Measurements from ENCODE around the gene MAML2.

MAML2 gene

GRCh38 chr11:96338910-96339705 is 3.9 kb downstream of the MAML2 start:
- Histone ChIP-seq H3K9ac (ENCODE audit: low read depth, low read length) (no peak overlapping the region), H3K27me3 (ENCODE audit: control insufficient read depth, insufficient read depth, low read length) (peaks cover 11% of the 10 kb centered on the region), H3K4me1 (ENCODE audit: control insufficient read depth, insufficient read depth, low read length) (peaks cover 76% of the 10 kb centered on the region), H3K4me3 (ENCODE audit: low read depth, low read length) (no peak overlapping the region; the same call in 1 of the 2 replicates), H3K27ac (ENCODE audit: low read depth, low read length) (no peak overlapping the region), H3K36me3 (ENCODE audit: control insufficient read depth, insufficient read depth, low read length) (no peaks in the 10 kb centered on the region), H3K9me3 (ENCODE audit: control insufficient read depth, insufficient read depth, low read length) (no peaks in the 10 kb centered on the region)

GRCh38 chr11:96337541-96338431 is 5.2 kb downstream of the MAML2 start:
- H3K27me3 ChIP-seq (ENCODE audit: control insufficient read depth, insufficient read depth, low read length) = peaks cover 10% of the 10 kb centered on the region
- H3K27ac ChIP-seq (ENCODE audit: low read depth, low read length) = no peak overlapping the region
- no peaks in the 10 kb centered on the region for H3K9me3 ChIP-seq (ENCODE audit: control insufficient read depth, insufficient read depth, low read length)
- H3K4me3 ChIP-seq (ENCODE audit: low read depth, low read length) = no peak overlapping the region
- H3K9ac ChIP-seq (ENCODE audit: low read depth, low read length) = no peak overlapping the region
- peaks cover 86% of the 10 kb centered on the region for H3K4me1 ChIP-seq (ENCODE audit: control insufficient read depth, insufficient read depth, low read length)
- no peaks in the 10 kb centered on the region for H3K36me3 ChIP-seq (ENCODE audit: control insufficient read depth, insufficient read depth, low read length)

- Histone ChIP-seq H3K9me3 (ENCODE audit: control insufficient read depth, insufficient read depth, low read length) (no peaks in the 10 kb centered on the region), H3K27me3 (ENCODE audit: control insufficient read depth, insufficient read depth, low read length) (no peaks in the 10 kb centered on the region), H3K36me3 (ENCODE audit: control insufficient read depth, insufficient read depth, low read length) (no peaks in the 10 kb centered on the region), H3K27ac (ENCODE audit: low read depth, low read length) (no peak overlapping the region), H3K9ac (ENCODE audit: low read depth, low read length) (no peak overlapping the region), H3K4me3 (ENCODE audit: low read depth, low read length) (no peak overlapping the region), H3K4me1 (ENCODE audit: control insufficient read depth, insufficient read depth, low read length) (peaks cover 87% of the 10 kb centered on the region)
Measured at GRCh38 chr11:96335388-96335787, 7.6 kb downstream of the MAML2 start.

- Histone ChIP-seq H3K4me1 (ENCODE audit: control insufficient read depth, insufficient read depth, low read length) (peaks cover 88% of the 10 kb centered on the region), H3K27ac (ENCODE audit: low read depth, low read length) (peak overlapping the region; percentile 83), H3K9me3 (ENCODE audit: control insufficient read depth, insufficient read depth, low read length) (no peaks in the 10 kb centered on the region), H3K27me3 (ENCODE audit: control insufficient read depth, insufficient read depth, low read length) (no peaks in the 10 kb centered on the region), H3K36me3 (ENCODE audit: control insufficient read depth, insufficient read depth, low read length) (no peaks in the 10 kb centered on the region), H3K4me3 (ENCODE audit: low read depth, low read length) (no peak overlapping the region), H3K9ac (ENCODE audit: low read depth, low read length) (no peak overlapping the region)
Measured at GRCh38 chr11:96334219-96334618, 8.8 kb downstream of the MAML2 start.

DNA sequence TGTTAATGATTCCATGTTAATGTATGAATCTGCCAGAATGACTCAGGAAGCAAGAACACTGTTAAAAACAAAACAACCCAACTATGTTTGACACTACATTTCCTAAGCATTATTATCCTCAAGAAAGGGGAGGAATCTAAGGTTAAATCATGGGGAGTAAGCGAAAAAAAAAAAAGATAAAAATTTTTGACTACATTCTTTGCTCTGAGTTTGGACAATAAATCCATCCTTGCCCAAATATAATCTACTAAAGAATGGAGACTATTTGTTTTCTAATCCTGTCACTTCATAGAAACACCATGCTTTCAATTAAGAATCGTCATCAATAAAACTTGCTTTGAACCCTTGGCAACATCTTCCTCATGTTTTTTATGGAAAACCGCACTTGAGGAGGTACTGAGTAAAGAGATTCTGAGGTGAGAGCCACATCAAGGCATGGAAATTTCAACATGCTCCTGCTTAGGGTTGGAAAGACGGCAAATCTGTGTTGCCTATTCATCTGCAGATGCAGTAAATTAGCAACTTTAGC is 9.7 kb downstream of the MAML2 start:
- Histone ChIP-seq H3K9ac (ENCODE audit: low read depth, low read length) (no peak overlapping the region), H3K36me3 (ENCODE audit: control insufficient read depth, insufficient read depth, low read length) (no peaks in the 10 kb centered on the region), H3K9me3 (ENCODE audit: control insufficient read depth, insufficient read depth, low read length) (no peaks in the 10 kb centered on the region), H3K4me1 (ENCODE audit: control insufficient read depth, insufficient read depth, low read length) (peaks cover 86% of the 10 kb centered on the region), H3K27me3 (ENCODE audit: control insufficient read depth, insufficient read depth, low read length) (no peaks in the 10 kb centered on the region), H3K4me3 (ENCODE audit: low read depth, low read length) (peak overlapping the region; percentile 31; the same call in 1 of the 2 replicates), H3K27ac (ENCODE audit: low read depth, low read length) (peak overlapping the region; percentile 83)

DNA sequence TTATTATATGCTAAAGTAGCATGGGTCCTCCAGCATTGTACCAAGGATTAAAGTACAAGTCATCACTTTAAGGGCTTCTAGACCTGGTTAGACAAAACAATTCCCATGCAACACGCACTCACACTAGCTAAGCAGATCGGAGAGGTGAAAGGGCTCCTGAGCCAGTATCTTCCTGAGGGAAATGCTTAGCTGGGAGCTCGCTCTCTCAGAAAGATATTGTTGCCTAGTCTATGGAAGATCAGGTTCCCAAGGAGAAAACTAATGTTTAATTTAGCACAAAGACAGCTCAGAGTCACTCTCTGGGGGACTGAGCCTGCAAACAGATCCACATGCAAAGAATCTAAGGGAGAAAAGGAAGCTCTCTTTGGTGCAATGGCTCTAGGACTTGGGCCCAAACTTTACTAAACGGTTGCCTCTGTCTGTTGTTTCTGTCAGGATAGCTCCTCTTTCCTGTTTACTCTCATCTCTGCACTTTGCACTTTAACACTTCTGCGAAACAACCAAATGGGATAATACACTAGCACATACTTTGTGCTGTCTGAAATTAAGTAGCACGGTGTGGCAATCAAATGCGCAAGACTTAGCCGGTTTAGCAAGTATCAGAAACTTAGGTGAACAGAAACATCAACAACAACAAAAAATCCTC is 10.7 kb downstream of the MAML2 start:
- Histone ChIP-seq H3K27me3 (ENCODE audit: control insufficient read depth, insufficient read depth, low read length) (no peaks in the 10 kb centered on the region), H3K27ac (ENCODE audit: low read depth, low read length) (peak overlapping the region; percentile 83), H3K9me3 (ENCODE audit: control insufficient read depth, insufficient read depth, low read length) (no peaks in the 10 kb centered on the region), H3K4me1 (ENCODE audit: control insufficient read depth, insufficient read depth, low read length) (peaks cover 80% of the 10 kb centered on the region), H3K9ac (ENCODE audit: low read depth, low read length) (peak overlapping the region; percentile 20; the same call in 1 of the 2 replicates), H3K36me3 (ENCODE audit: control insufficient read depth, insufficient read depth, low read length) (no peaks in the 10 kb centered on the region), H3K4me3 (ENCODE audit: low read depth, low read length) (no peak overlapping the region)

DNA sequence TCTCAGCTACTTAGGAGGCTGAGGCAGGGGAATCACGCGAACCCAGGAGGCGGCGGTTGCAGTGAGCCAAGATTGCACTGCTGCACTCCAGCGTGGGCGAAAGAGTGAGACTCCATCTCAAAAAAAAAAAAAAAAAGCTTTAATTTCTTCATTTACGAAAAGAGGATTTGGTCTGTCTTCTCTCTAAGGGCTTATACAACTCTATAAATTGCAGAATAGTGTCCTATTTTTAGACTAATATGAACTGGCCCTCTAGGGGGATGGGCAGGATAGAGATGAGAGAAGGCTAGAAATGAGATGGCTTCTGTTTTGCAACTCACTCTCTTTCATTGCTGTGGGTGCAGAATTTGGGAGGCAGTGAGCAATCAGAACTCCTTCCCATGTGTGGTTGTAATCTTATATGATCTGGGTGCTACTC is 11.3 kb downstream of the MAML2 start:
- peak overlapping the region; percentile 83 for H3K27ac ChIP-seq (ENCODE audit: low read depth, low read length)
- H3K9ac ChIP-seq (ENCODE audit: low read depth, low read length) = peak overlapping the region; percentile 20; the same call in 1 of the 2 replicates
- peaks cover 78% of the 10 kb centered on the region for H3K4me1 ChIP-seq (ENCODE audit: control insufficient read depth, insufficient read depth, low read length)
- H3K36me3 ChIP-seq (ENCODE audit: control insufficient read depth, insufficient read depth, low read length) = no peaks in the 10 kb centered on the region
- no peaks in the 10 kb centered on the region for H3K9me3 ChIP-seq (ENCODE audit: control insufficient read depth, insufficient read depth, low read length)
- H3K27me3 ChIP-seq (ENCODE audit: control insufficient read depth, insufficient read depth, low read length) = no peaks in the 10 kb centered on the region
- H3K4me3 ChIP-seq (ENCODE audit: low read depth, low read length) = no peak overlapping the region

GRCh38 chr11:96330511-96330859 is 12.5 kb downstream of the MAML2 start:
- no peaks in the 10 kb centered on the region for H3K36me3 ChIP-seq (ENCODE audit: control insufficient read depth, insufficient read depth, low read length)
- peaks cover 76% of the 10 kb centered on the region for H3K4me1 ChIP-seq (ENCODE audit: control insufficient read depth, insufficient read depth, low read length)
- H3K9me3 ChIP-seq (ENCODE audit: control insufficient read depth, insufficient read depth, low read length) = no peaks in the 10 kb centered on the region
- no peak overlapping the region for H3K4me3 ChIP-seq (ENCODE audit: low read depth, low read length)
- H3K27ac ChIP-seq (ENCODE audit: low read depth, low read length) = no peak overlapping the region
- H3K9ac ChIP-seq (ENCODE audit: low read depth, low read length) = no peak overlapping the region
- no peaks in the 10 kb centered on the region for H3K27me3 ChIP-seq (ENCODE audit: control insufficient read depth, insufficient read depth, low read length)

DNA sequence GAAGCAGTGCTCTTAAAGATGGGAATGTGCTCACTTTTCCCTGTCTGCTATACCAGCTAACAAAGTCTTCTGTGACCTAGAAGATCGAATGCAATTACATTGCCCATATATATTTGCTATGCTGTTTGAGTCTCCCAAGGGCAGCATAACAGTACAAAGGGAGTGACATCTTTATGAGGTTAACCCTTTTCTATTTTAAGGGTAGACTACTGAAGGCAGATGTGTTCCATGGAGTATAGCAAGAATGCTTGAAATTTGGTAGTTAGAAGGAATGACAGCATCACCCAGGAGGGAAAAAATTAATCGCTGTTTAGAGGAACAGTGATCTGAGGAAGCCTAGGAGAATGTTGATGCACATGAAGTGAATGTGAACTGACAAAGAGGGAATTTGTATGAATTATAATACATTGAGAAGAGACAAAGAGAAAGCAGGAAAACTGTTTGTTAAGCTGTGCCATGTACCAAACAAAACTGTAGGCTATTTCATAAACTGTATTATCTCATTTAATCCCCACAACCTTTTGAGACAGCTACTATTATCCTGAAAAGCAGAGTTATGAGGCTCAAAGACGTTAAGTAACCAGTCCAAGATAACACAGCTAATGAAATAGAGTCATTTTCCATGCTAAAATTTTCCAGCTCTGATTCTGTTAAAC is 13.0 kb downstream of the MAML2 start:
- Histone ChIP-seq H3K4me3 (ENCODE audit: low read depth, low read length) (no peak overlapping the region), H3K27me3 (ENCODE audit: control insufficient read depth, insufficient read depth, low read length) (no peaks in the 10 kb centered on the region), H3K9ac (ENCODE audit: low read depth, low read length) (no peak overlapping the region), H3K36me3 (ENCODE audit: control insufficient read depth, insufficient read depth, low read length) (no peaks in the 10 kb centered on the region), H3K27ac (ENCODE audit: low read depth, low read length) (no peak overlapping the region), H3K9me3 (ENCODE audit: control insufficient read depth, insufficient read depth, low read length) (no peaks in the 10 kb centered on the region), H3K4me1 (ENCODE audit: control insufficient read depth, insufficient read depth, low read length) (peaks cover 76% of the 10 kb centered on the region)

DNA sequence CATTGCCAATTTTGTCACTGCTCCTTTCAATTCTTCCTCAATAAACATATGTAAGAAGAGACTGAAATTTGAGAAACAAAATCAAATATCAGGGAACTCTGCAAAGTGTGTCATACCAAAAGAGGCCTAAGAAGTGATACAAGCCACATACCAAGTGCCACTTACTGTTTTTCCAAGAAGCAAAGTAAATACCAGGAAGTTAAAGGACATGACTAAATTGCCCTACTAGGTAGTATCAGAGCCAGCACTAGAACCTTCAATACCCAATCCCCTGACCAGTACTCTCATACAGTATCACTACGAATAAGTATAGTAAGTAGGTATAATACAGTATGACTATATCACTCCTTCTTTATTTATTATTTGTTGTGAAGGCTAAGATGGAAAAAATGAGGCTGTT is 13.6 kb downstream of the MAML2 start:
- no peaks in the 10 kb centered on the region for H3K27me3 ChIP-seq (ENCODE audit: control insufficient read depth, insufficient read depth, low read length)
- H3K36me3 ChIP-seq (ENCODE audit: control insufficient read depth, insufficient read depth, low read length) = no peaks in the 10 kb centered on the region
- H3K9ac ChIP-seq (ENCODE audit: low read depth, low read length) = no peak overlapping the region
- no peaks in the 10 kb centered on the region for H3K9me3 ChIP-seq (ENCODE audit: control insufficient read depth, insufficient read depth, low read length)
- no peak overlapping the region for H3K4me3 ChIP-seq (ENCODE audit: low read depth, low read length)
- H3K4me1 ChIP-seq (ENCODE audit: control insufficient read depth, insufficient read depth, low read length) = peaks cover 78% of the 10 kb centered on the region
- H3K27ac ChIP-seq (ENCODE audit: low read depth, low read length) = no peak overlapping the region

All from HUES48 (cell line).